Adrenal gland (tissue), 5 donors: ENCODE results near the gene SLC23A3.

ENCODE experiments used
- CTCF ChIP-seq, 6 experiments: fragments of 450-650 bp in 4 of 6; fragments of 200-600 bp in 2 of 6; sonication (generic) in 1 of 6; IDR thresholded peaks; 1 replicate in 5 of 6; 2 replicates in 1 of 6; pipeline versions ENCODE4 v1.5.1 to v1.8.0; 2016 to 2021; ENCODE audit warnings: antibody characterized with exemption in 6 of 6, mild to moderate bottlenecking in 2 of 6, moderate library complexity in 1 of 6
- POLR2A ChIP-seq, 2 donors: fragments of 450-650 bp; IDR thresholded peaks; one replicate each; pipeline ENCODE4 v1.6.1; 2017; ENCODE audit warnings: antibody characterized with exemption in 2 of 2, mild to moderate bottlenecking in 2 of 2, moderate library complexity in 1 of 2
- donor health status: DM: no; HTN: no; CAD: no.

GRCh38 chr2:219209236-219210195 lies 39.7 kb upstream of the SLC23A3 start:
- TF ChIP-seq POLR2A (IDR thresholded peaks at IDR 0.05), result no peak
- TF ChIP-seq CTCF (IDR thresholded peaks at IDR 0.05), result no peak
